ENCODE results near the gene CDON. TPM values are rescaled to one million over a fixed set of nuclear protein-coding genes. Genes with fewer than 3 reads are reported as not detected.

Gene CDON
- total and polyA plus RNA-seq, 2 of the 13 experiments (the other 11 are each of a cell fraction or from before 2014, with no cell fraction given), result 9.6 to 12.8 TPM

DNA sequence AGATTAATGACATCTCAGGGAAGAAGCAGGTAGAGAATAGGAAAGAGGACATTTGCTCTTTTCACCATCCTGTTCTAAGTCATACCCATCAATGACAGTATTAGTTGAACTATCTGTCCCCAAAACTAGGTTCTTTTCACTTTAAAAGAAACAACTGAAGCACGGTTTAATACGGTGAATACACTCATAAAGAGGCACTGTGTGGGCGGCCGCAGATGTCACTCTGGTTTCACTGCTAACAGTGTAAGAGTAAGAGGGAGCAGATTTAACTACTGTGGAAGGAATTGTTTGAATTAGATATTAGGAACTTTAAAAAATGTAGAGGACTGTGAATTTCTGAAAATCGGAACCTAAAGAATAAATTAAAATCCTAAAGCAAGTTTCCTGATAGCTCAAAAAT is 67.4 kb downstream of the CDON start:
- 95% methylated on average over 5 of the region's 5 CpGs for WGBS (ENCODE audit: low lambda C conversion rate)
- H3K4me3 ChIP-seq (replicated peaks in 1 of 3; ENCODE audit: insufficient read depth in 1 of 3, low read depth in 2 of 3, low read length in 3 of 3), result no peak overlapping the region

DNA sequence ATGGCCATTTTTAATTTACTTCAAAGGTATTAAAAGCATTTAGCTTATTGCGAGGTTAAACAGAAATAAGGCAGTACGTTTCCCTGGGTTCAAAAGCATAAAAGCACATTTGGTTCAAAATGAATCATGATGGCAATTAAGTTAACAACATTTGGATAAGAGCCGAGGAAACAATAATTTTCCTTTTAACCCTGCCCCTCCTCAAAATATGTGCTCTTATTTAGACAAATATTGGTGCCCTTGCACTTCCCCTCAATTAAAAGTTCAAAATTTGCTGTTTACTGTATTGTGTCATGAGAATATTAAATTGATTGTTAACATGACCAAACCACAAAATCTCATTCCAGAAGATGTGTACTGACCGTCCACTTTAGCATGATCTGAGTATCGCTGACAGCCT is 68.2 kb downstream of the CDON start:
- no peaks in the 10 kb centered on the region for H3K9me3 ChIP-seq (ENCODE audit: low read length)
- no peak overlapping the region for H3K4me2 ChIP-seq (ENCODE audit: low read depth, low read length)
- TF ChIP-seq, protein P1, sequence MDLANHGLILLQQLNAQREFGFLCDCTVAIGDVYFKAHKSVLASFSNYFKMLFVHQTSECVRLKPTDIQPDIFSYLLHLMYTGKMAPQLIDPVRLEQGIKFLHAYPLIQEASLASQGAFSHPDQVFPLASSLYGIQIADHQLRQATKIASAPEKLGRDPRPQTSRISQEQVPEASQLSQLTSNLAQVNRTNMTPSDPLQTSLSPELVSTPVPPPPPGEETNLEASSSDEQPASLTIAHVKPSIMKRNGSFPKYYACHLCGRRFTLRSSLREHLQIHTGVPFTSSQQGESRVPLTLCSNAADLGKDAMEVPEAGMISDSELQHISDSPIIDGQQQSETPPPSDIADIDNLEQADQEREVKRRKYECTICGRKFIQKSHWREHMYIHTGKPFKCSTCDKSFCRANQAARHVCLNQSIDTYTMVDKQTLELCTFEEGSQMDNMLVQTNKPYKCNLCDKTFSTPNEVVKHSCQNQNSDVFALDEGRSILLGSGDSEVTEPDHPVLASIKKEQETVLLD (CRISPR knock-in tag; IDR thresholded peaks at IDR 0.05; ENCODE audit: low read depth), result no peak
- ATAC-seq (no peak), DNase-seq (ENCODE audit: low spot score) (no peak), FAIRE-seq (no peak)
- H3K27ac ChIP-seq (ENCODE audit: extremely low read length, insufficient read depth, low read length), result no peak overlapping the region
- H4K20me1 ChIP-seq (ENCODE audit: insufficient read depth, low read length), result no peaks in the 10 kb centered on the region
- no TSS peak for BruUV-seq (replicated peaks)
- no peak overlapping the region for H3K9ac ChIP-seq (ENCODE audit: insufficient read depth, low read depth, low read length)
- in situ Hi-C loops (cut with HindIII; ENCODE audit: extremely low pct_ligation_motif_present, low pct_unique_long_range_greater_than_20kb), result no loop called here
- H3K4me1 ChIP-seq (ENCODE audit: insufficient read depth, low read length), result no peaks in the 10 kb centered on the region
- CTCF ChIA-PET (ENCODE audit: low intra/inter-chr PET ratio, low total read pairs), result no interaction called here
- no peaks in the 10 kb centered on the region for H3K27me3 ChIP-seq (ENCODE audit: control insufficient read depth in 1 of 2, insufficient read depth in 2 of 2, low read length in 2 of 2)
- WGBS (ENCODE audit: low lambda C conversion rate), result 97% methylated on average over 5 of the region's 5 CpGs
- intact Hi-C loops (cut with micrococcal nuclease; ENCODE audit: unreplicated experiment), result no loop called here
- no peak overlapping the region for H2AFZ ChIP-seq (ENCODE audit: low read length)
- H3K79me2 ChIP-seq (ENCODE audit: insufficient read depth, low read length), result no peaks in the 10 kb centered on the region
- no peak overlapping the region for H3K4me3 ChIP-seq (replicated peaks in 1 of 3; ENCODE audit: insufficient read depth in 1 of 3, low read depth in 2 of 3, low read length in 3 of 3)
- POLR2A ChIA-PET, result no interaction called here
- H3K36me3 ChIP-seq (replicated peaks in 1 of 2; ENCODE audit: control insufficient read depth in 1 of 2, insufficient read depth in 2 of 2, low read length in 2 of 2), result peaks cover 0 to 18% of the 10 kb centered on the region in 2 experiments; a peak in 3 of 5 replicates

More for the DNA sequence above, 67.4 kb downstream of the CDON start:
- no peaks in the 10 kb centered on the region for H3K27me3 ChIP-seq (ENCODE audit: control insufficient read depth in 1 of 2, insufficient read depth in 2 of 2, low read length in 2 of 2)
- ChIA-PET POLR2A (no interaction called here), CTCF (ENCODE audit: low intra/inter-chr PET ratio, low total read pairs) (no interaction called here)
- DNase-seq (ENCODE audit: low spot score) (no peak), ATAC-seq (no peak), FAIRE-seq (no peak)
- no peaks in the 10 kb centered on the region for H3K79me2 ChIP-seq (ENCODE audit: insufficient read depth, low read length)
- in situ Hi-C loops (cut with HindIII; ENCODE audit: extremely low pct_ligation_motif_present, low pct_unique_long_range_greater_than_20kb), result no loop called here
- H3K9ac ChIP-seq (ENCODE audit: insufficient read depth, low read depth, low read length), result no peak overlapping the region
- H2AFZ ChIP-seq (ENCODE audit: low read length), result no peak overlapping the region
- H3K4me1 ChIP-seq (ENCODE audit: insufficient read depth, low read length), result no peaks in the 10 kb centered on the region
- no peaks in the 10 kb centered on the region for H3K9me3 ChIP-seq (ENCODE audit: low read length)
- H4K20me1 ChIP-seq (ENCODE audit: insufficient read depth, low read length), result no peaks in the 10 kb centered on the region
- no peak overlapping the region for H3K27ac ChIP-seq (ENCODE audit: extremely low read length, insufficient read depth, low read length)
- no peak overlapping the region for H3K4me2 ChIP-seq (ENCODE audit: low read depth, low read length)
- no TSS peak for BruUV-seq (replicated peaks)
- H3K36me3 ChIP-seq (replicated peaks in 1 of 2; ENCODE audit: control insufficient read depth in 1 of 2, insufficient read depth in 2 of 2, low read length in 2 of 2), result peaks cover 0 to 18% of the 10 kb centered on the region in 2 experiments; a peak in 3 of 5 replicates
- TF ChIP-seq, protein P2, sequence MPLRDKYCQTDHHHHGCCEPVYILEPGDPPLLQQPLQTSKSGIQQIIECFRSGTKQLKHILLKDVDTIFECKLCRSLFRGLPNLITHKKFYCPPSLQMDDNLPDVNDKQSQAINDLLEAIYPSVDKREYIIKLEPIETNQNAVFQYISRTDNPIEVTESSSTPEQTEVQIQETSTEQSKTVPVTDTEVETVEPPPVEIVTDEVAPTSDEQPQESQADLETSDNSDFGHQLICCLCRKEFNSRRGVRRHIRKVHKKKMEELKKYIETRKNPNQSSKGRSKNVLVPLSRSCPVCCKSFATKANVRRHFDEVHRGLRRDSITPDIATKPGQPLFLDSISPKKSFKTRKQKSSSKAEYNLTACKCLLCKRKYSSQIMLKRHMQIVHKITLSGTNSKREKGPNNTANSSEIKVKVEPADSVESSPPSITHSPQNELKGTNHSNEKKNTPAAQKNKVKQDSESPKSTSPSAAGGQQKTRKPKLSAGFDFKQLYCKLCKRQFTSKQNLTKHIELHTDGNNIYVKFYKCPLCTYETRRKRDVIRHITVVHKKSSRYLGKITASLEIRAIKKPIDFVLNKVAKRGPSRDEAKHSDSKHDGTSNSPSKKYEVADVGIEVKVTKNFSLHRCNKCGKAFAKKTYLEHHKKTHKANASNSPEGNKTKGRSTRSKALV (CRISPR knock-in tag; IDR thresholded peaks at IDR 0.05), result no peak
- TF ChIP-seq ZNF891 (CRISPR knock-in tag; IDR thresholded peaks at IDR 0.05), result no peak
- no peak for TF ChIP-seq ZNF768 (CRISPR knock-in tag; IDR thresholded peaks at IDR 0.05)
- no peak for TF ChIP-seq KDM6A (CRISPR knock-in tag; IDR thresholded peaks at IDR 0.05; ENCODE audit: low read depth)
- TF ChIP-seq FOXC1 (CRISPR knock-in tag; IDR thresholded peaks at IDR 0.05; ENCODE audit: borderline replicate concordance), result no peak
- no peak for TF ChIP-seq ZNF484 (CRISPR knock-in tag; IDR thresholded peaks at IDR 0.05; ENCODE audit: borderline replicate concordance, low read depth)
- intact Hi-C loops (cut with micrococcal nuclease; ENCODE audit: unreplicated experiment), result no loop called here

All from HepG2 (cell line).